GM12892 (cell line): ENCODE measurements around the gene FURIN.

Experiments
- POLR2A ChIP-seq: IDR thresholded peaks from 2 replicates; pipeline ENCODE4 v1.6.1; 2011; ENCODE audit warnings: low read depth, low read length, control low read depth
- TAF1 ChIP-seq: IDR thresholded peaks from 2 replicates; pipeline ENCODE4 v1.6.1; 2011; ENCODE audit warnings: low read depth, mild to moderate bottlenecking, control low read depth, low read length, borderline replicate concordance

DNA sequence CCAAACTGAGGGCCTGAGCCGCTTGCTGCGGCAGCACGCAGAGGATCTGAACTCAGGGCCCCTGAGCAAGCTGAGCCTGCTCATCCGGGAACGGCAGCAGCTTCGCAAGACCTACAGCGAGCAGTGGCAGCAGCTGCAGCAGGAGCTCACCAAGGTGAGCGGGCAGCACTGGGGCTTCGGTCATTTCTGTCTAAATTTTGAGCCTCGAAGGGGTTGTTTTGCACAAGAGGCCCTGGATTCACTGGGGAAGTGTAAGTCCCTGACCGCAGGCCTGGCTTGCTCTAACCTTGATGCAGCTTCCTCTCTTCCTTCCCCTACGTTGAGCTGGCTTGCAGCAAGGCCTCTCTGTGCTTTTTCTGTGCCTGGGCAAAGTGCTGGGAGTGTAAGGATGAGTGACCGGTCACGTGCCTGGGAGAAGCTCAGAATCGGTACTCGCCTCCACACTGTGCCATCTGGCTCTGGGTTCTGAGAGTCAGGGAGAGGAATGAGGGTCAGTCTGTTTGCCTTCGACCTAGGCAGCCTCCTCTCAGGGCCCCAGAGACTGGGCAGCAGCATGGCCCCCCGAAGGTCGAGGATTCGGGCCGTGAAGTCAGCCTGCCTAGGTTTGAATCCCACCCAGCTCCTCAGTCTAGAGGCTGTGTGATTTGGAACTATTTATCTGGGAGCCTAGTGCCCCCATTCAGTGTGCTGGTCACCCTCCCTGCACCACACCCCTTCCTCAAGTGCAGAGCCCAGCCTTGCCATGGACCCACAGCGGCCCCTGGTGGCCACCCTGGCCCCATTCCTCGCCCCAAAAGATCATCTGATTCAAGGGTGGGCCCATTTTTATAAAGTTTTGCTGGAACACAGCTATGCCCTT, 17.3 kb downstream of the FURIN start:
- TF ChIP-seq POLR2A (no peak), TAF1 (no peak)
